Activated T-cell treated with anti-CD3 and anti-CD28 coated beads, Interleukin-2, amount 50 U/mL, for 72 hours (primary cell): ENCODE results near the gene ARMH1. TPM values are rescaled to one million over a fixed set of nuclear protein-coding genes. Genes with fewer than 3 reads are reported as not detected.
A peak's percentile ranks its signal among the peaks of the same experiment; 100 is the strongest.

Experiments used
- ATAC-seq, 2 donors: fragments of 150-1000 bp; cut with Tn5 transposase; replicated peaks in 1 of 2; 2 replicates each; pipeline ENCODE4 v1.10.0; 2021; ENCODE audit warnings: moderate library complexity in 2 of 2, mild to moderate bottlenecking in 1 of 2
- DNase-seq, 2 donors: peaks; one replicate each; pipeline ENCODE4 v3.0.0; 2021 to 2022; ENCODE audit warnings: mixed read lengths in 1 of 2
- H3K27ac Mint-ChIP-seq: one replicate; pipeline ENCODE4 v1.8.0; 2022; ENCODE audit warnings: mild to moderate bottlenecking, moderate library complexity, mixed read lengths
- H3K27me3 Mint-ChIP-seq: one replicate; pipeline ENCODE4 v1.8.0; 2022; ENCODE audit warnings: low read depth, mixed read lengths
- H3K36me3 Mint-ChIP-seq, 2 donors: one replicate each; pipeline ENCODE4 v1.8.0; 2022; ENCODE audit warnings: mixed read lengths in 2 of 2, mild to moderate bottlenecking in 1 of 2; ENCODE audit not compliant: insufficient read depth in 2 of 2
- H3K4me1 Mint-ChIP-seq: one replicate; pipeline ENCODE4 v1.8.0; 2022; ENCODE audit warnings: low read depth, mixed read lengths
- H3K4me3 Mint-ChIP-seq, 2 donors: one replicate each; pipeline ENCODE4 v1.8.0; 2022; ENCODE audit warnings: mild to moderate bottlenecking in 2 of 2, mixed read lengths in 2 of 2, moderate library complexity in 2 of 2
- H3K9me3 Mint-ChIP-seq, 2 donors: one replicate each; pipeline ENCODE4 v1.8.0; 2022; ENCODE audit warnings: mixed read lengths in 2 of 2
- total RNA-seq, 2 donors: library from RNA; stranded (reverse); gene quantifications; one replicate each; pipeline ENCODE4 v1.2.3, GENCODE V29; 2022

Gene ARMH1
- total RNA-seq: 100 to 1,000 TPM; 108 to 123 TPM

DNA sequence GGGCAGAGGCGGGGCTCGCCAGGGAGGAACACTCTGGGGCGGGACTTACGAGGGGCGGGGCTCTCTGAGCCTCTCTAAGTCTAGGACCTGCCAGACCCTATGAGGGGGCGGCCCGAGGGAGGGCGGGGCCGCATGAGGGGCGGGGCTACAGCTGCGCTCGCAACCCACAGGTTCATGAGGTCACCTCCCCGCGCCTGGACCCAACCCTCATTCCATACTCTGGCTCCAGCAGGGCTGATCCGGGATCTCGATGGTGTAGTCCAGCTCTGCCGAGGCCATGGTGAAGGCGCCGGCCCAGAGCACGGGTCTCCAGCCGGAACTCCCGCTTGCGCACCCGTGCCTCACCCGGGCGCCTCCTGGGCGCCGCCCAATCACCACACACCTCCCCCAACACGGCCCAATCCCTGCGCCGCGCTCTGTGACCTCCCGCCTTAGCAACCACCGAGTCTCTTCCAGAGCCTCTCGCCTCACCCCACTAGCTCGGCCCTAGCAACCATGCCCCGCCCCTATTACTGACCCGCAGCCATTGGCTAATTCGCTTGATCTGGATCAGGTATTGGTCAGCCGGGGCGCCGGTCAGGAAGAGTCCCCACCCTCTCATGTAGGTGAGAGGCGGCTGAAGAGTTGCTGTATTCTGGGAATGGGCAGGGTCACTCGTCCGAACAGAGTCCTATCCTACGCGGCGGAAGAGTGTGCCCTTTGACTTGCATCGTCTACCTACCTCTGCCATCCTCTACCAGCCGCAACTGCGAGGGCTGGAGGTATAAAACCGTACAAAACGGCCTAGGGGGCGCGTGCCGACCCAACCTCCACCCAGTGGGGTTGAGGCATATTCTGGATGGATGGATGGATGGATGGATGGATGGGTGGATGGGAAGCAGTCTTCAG, at the start of gene ARMH1, which contains the start of gene TMEM53:
Gene ARMH1 (plus strand): TSS at position 602 of the 888 bp plus-strand sequence. CDS start 14,984 bp downstream, outside the sequence.
Gene TMEM53 (minus strand): TSS at position 369 of the 888 bp plus-strand sequence. CDS start 90 bp downstream, at position 279.
- ATAC-seq: peak; percentile 96
- Mint-ChIP-seq H3K27ac (peak within 1 kb of the TSS; percentile 51), H3K36me3 (no peaks in the 10 kb centered on the region), H3K27me3 (no peaks in the 10 kb centered on the region), H3K9me3 (no peaks in the 10 kb centered on the region), H3K4me1 (peaks cover 31% of the 10 kb centered on the region), H3K4me3 (peak within 1 kb of the TSS; percentile 92 to 94)
- DNase-seq: peak; percentile 98 to 99

GRCh38 chr1:44625348-44625747, 49.2 kb upstream of the ARMH1 start:
- no peak overlapping the region for H3K27ac Mint-ChIP-seq
- ATAC-seq (no peak), DNase-seq (no peak)
- no peaks in the 10 kb centered on the region for H3K36me3 Mint-ChIP-seq
- peaks cover 2% of the 10 kb centered on the region for H3K4me1 Mint-ChIP-seq
- no peak overlapping the region for H3K4me3 Mint-ChIP-seq
- no peaks in the 10 kb centered on the region for H3K27me3 Mint-ChIP-seq
- peaks cover 0 to 1% of the 10 kb centered on the region in 2 donors for H3K9me3 Mint-ChIP-seq

- H3K4me3 Mint-ChIP-seq: no peak overlapping the region
- no peak for DNase-seq
- no peak for ATAC-seq
- peaks cover 2 to 3% of the 10 kb centered on the region in 2 donors for H3K36me3 Mint-ChIP-seq
- H3K27me3 Mint-ChIP-seq: no peaks in the 10 kb centered on the region
- H3K4me1 Mint-ChIP-seq: peaks cover 30% of the 10 kb centered on the region
- H3K27ac Mint-ChIP-seq: no peak overlapping the region
- peaks cover 0 to 5% of the 10 kb centered on the region in 2 donors for H3K9me3 Mint-ChIP-seq
Observed at GRCh38 chr1:44628962-44629756, 45.4 kb upstream of the ARMH1 start.

- Mint-ChIP-seq H3K4me1 (peaks cover 39% of the 10 kb centered on the region), H3K27me3 (no peaks in the 10 kb centered on the region), H3K9me3 (peaks cover 0 to 5% of the 10 kb centered on the region in 2 donors), H3K27ac (peak overlapping the region; percentile 53), H3K4me3 (peak overlapping the region; percentile 58 to 94), H3K36me3 (peaks cover 2 to 3% of the 10 kb centered on the region in 2 donors)
- DNase-seq (no peak), ATAC-seq (no peak)
Observed at GRCh38 chr1:44630116-44630515, 44.4 kb upstream of the ARMH1 start.

DNA sequence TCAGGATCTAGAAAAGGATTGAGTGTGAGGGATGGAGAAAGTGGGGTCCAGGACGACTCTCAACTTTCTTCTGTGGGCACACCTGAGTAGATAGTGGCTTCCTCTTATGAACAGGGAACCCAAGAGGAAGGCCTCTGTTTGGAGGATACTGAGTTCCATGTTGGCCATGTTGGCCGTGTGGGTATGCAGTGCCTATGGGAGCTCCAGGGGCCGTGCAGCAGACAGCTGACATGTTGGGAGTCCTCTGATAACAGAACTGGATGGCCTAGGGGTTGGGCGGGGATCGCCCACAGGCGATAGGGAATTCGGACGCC, 43.2 kb upstream of the ARMH1 start:
- DNase-seq (no peak), ATAC-seq (peak in 1 of 2 donors; percentile 11)
- Mint-ChIP-seq H3K36me3 (peaks cover 2 to 10% of the 10 kb centered on the region in 2 donors), H3K9me3 (peaks cover 0 to 5% of the 10 kb centered on the region in 2 donors), H3K4me1 (peaks cover 40% of the 10 kb centered on the region), H3K4me3 (peak overlapping the region; percentile 58 to 94), H3K27ac (peak overlapping the region; percentile 53), H3K27me3 (no peaks in the 10 kb centered on the region)

DNA sequence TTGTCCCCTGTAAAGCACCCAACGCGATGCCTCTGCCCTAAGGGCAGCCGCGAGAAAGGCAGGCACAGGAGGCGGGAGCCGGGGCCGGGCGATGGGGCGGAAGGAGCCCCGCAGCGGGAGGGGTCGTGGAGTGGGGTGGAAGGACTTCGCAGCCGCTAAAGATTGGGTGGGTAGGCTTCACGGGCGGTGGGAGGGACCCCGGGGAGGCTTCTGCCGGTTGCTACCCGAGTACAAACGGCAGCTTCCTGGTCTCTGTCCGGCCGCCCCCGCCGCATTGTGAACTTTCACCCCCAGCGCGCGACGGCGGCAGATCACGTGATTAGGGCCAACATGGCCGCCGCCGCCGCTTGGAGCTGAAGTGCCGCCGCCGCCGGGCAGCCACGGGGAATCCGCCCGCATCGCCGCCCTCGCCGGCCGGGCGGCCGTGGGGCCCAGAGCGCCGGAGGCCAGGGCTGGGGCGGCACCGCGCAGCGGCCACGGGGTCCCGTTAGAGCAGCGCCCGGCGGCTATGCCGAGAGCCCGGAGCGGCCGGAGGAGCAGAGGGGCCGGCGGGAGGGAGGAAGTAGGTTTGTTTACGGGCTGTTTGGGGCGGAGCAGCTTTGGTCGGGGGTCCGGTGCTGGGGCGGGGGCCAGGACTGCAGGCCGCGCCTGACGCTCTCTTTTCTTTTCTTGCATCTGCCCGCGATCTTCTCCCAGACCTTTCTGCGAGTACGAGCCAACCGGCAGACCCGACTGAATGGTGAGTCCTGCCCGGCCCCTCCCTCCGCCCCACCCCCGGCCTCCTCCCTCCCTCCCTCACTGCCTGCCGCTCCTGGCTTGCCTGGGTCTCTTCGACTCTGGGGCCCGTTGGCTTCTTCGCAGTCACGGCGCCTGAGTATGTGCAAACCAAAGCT, 42.6 kb upstream of the ARMH1 start:
- Mint-ChIP-seq H3K27ac (peak overlapping the region; percentile 72), H3K36me3 (peaks cover 2 to 11% of the 10 kb centered on the region in 2 donors), H3K9me3 (peaks cover 0 to 5% of the 10 kb centered on the region in 2 donors), H3K4me3 (peak overlapping the region; percentile 58 to 94), H3K27me3 (no peaks in the 10 kb centered on the region), H3K4me1 (peaks cover 40% of the 10 kb centered on the region)
- ATAC-seq: peak; percentile 83
- DNase-seq: peak; percentile 92 to 94

DNA sequence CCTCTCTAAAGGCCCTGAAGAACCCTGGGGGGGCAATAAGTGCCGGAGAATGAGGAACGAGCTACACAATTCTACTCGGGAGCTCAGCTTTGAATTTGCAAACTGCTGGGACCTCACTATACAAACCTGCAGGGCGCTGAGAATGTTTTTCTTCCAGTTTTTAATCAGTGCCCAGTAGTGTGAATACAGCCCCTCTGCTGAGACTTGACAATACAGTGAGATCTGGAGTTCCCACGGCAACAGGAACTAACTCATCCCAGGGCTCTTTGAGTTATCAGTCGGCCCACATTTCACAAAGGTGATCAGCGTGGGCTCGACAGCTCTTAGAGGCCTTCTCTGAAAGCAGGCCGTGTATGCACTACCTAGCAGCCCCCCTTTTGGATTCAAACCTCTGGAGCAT, 41.9 kb upstream of the ARMH1 start:
- Mint-ChIP-seq H3K36me3 (peaks cover 2 to 14% of the 10 kb centered on the region in 2 donors), H3K4me3 (peak overlapping the region; percentile 58 to 94), H3K27ac (peak overlapping the region; percentile 72), H3K9me3 (peaks cover 0 to 5% of the 10 kb centered on the region in 2 donors), H3K27me3 (no peaks in the 10 kb centered on the region), H3K4me1 (peaks cover 40% of the 10 kb centered on the region)
- ATAC-seq (peak in 1 of 2 donors; percentile 13), DNase-seq (peak in 1 of 2 donors; percentile 13)

- H3K4me3 Mint-ChIP-seq: peak overlapping the region in 1 of 2 donors; percentile 4
- ATAC-seq (no peak), DNase-seq (no peak)
- H3K27ac Mint-ChIP-seq: peak overlapping the region; percentile 7
- H3K9me3 Mint-ChIP-seq: peaks cover 0 to 5% of the 10 kb centered on the region in 2 donors
- H3K36me3 Mint-ChIP-seq: peaks cover 2 to 14% of the 10 kb centered on the region in 2 donors
- no peaks in the 10 kb centered on the region for H3K27me3 Mint-ChIP-seq
- peaks cover 40% of the 10 kb centered on the region for H3K4me1 Mint-ChIP-seq
Observed at GRCh38 chr1:44634606-44635189, 39.8 kb upstream of the ARMH1 start.

DNA sequence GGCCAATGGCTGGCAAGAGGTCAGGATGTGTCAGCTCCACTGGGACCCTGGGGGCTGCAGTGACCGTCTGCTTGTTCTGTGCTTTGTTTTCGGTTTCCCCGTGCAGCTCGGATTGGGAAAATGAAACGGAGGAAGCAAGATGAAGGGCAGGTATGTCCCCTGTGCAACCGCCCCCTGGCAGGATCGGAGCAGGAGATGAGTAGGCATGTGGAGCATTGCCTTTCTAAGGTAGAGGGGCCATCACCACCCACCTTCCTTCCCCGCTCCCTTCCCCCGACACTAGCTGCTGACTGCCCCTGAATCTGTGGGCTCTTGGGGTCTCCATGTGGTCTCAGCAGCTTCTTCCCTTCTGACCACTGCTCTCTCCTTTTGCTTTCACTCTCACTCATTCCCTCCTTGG, 39.1 kb upstream of the ARMH1 start:
- DNase-seq (no peak), ATAC-seq (no peak)
- Mint-ChIP-seq H3K9me3 (peaks cover 0 to 4% of the 10 kb centered on the region in 2 donors), H3K27ac (no peak overlapping the region), H3K4me3 (no peak overlapping the region), H3K4me1 (peaks cover 37% of the 10 kb centered on the region), H3K27me3 (no peaks in the 10 kb centered on the region), H3K36me3 (peaks cover 2 to 14% of the 10 kb centered on the region in 2 donors)

DNA sequence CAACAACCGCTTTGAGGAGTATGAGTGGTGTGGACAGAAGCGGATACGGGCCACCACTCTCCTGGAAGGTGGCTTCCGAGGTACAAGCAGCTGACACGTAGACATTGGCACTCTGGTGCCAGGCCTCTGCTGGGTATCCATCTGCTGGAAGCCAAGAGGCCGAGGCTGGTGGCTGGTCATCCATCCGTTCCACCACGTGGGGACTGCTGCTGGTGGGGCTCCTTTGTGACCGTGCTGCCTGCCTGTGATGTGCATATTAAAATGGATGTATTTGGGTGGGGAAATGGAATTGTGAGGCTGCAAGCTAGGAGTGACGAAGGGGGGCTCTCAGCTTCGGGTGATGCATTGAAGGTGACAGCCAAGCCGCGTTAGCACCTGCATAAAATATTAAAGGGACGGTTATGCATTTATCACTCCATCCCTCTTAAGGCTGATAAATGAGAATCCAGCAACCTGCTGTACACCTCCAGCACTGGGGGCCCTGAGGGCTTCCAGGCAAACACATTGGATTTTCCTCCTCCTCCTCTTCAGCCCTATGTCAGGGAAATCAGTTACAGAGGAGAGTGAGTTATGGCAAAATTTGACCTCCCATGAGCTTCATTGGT, 38.3 kb upstream of the ARMH1 start:
- peaks cover 30% of the 10 kb centered on the region for H3K4me1 Mint-ChIP-seq

DNA sequence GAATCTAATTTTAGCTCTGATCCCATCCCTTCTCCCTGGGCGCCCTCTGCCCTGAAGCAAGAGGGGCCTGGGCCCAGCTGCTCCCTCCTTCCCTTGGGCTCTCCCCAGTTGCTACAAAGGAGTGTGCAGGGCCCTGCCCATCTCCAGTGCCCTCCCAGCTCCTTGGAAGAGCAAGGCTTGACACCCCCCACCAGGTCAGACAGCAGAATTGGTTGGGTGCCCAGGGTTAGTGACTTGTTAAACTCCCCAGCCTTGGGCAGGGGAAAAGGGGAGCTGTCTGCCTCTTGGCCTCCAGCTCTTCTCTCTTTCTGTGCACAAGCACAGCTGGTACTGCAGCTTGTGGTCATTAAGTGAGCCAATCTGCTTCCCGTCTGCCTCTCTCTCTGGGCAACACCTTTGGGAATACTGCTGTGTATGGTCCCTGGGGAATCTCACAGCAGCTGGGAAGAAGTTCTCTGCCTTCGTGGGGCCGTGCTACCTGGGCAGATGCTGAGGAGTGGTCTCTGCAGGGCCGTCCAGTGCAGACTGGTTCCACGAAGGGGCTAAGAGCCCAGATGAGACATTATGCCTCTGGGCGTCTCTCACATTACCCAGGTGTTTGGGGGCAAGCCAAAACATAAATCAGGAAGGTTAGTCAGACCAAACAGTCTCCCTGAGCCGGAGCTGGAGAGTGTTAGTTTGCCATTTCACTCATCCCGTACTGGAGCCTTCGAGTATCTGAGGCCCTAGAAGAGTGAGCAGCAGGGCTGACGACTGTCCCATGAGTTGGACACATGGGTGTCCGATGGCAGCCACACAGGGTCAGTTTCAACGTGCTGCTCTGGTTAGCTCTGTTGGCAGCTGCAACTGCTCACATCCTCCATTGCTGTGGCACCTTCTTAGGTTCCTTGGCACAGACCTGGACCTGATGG, 37.6 kb upstream of the ARMH1 start:
- ATAC-seq: no peak
- no peaks in the 10 kb centered on the region for H3K27me3 Mint-ChIP-seq
- peaks cover 0 to 14% of the 10 kb centered on the region in 2 donors for H3K36me3 Mint-ChIP-seq
- H3K27ac Mint-ChIP-seq: no peak overlapping the region
- H3K9me3 Mint-ChIP-seq: no peaks in the 10 kb centered on the region
- H3K4me3 Mint-ChIP-seq: no peak overlapping the region
- no peak for DNase-seq
- peaks cover 27% of the 10 kb centered on the region for H3K4me1 Mint-ChIP-seq

More for the DNA sequence above, 38.3 kb upstream of the ARMH1 start:
- H3K9me3 Mint-ChIP-seq: no peaks in the 10 kb centered on the region
- DNase-seq: no peak
- H3K4me3 Mint-ChIP-seq: no peak overlapping the region
- no peak overlapping the region for H3K27ac Mint-ChIP-seq
- no peak for ATAC-seq
- H3K36me3 Mint-ChIP-seq: peaks cover 0 to 14% of the 10 kb centered on the region in 2 donors
- no peaks in the 10 kb centered on the region for H3K27me3 Mint-ChIP-seq
